Measurements from ENCODE around the gene RGL1. TPM values are rescaled to one million over a fixed set of nuclear protein-coding genes. Genes with fewer than 3 reads are reported as not detected.

RGL1 gene
- total RNA-seq, 4 donors from 2014 or later, result 66.8 to 88.3 (median 74.6) TPM

- no peak for TF ChIP-seq CTCF (IDR thresholded peaks at IDR 0.05)
- DNase-seq (ENCODE audit: low spot score) (no peak), ATAC-seq (ENCODE audit: low FRiP score) (no peak)
Measured at GRCh38 chr1:183933528-183934179, 128.7 kb downstream of the RGL1 start.

GRCh38 chr1:183934314-183934713 is 129.4 kb downstream of the RGL1 start:
- TF ChIP-seq CTCF (IDR thresholded peaks at IDR 0.05), result no peak
- DNase-seq (ENCODE audit: low spot score) (no peak), ATAC-seq (ENCODE audit: low FRiP score) (no peak)

GRCh38 chr1:183936009-183936408 is 131.1 kb downstream of the RGL1 start:
- no peak for DNase-seq (ENCODE audit: low spot score)
- no peak for ATAC-seq (ENCODE audit: low FRiP score)
- no peak for TF ChIP-seq CTCF (IDR thresholded peaks at IDR 0.05)

- no peak for ATAC-seq (ENCODE audit: low FRiP score)
- TF ChIP-seq CTCF (IDR thresholded peaks at IDR 0.05), result no peak
- DNase-seq (ENCODE audit: low spot score), result no peak
Measured at GRCh38 chr1:183936791-183937190, 131.9 kb downstream of the RGL1 start.

- DNase-seq (ENCODE audit: low spot score) (no peak), ATAC-seq (ENCODE audit: low FRiP score) (no peak)
- TF ChIP-seq CTCF (IDR thresholded peaks at IDR 0.05), result no peak
Measured at GRCh38 chr1:183937611-183938010, 132.7 kb downstream of the RGL1 start.

GRCh38 chr1:183941001-183941400 is 136.1 kb downstream of the RGL1 start:
- DNase-seq (ENCODE audit: low spot score), result no peak
- TF ChIP-seq CTCF (IDR thresholded peaks at IDR 0.05), result no peak
- ATAC-seq (ENCODE audit: low FRiP score), result no peak

GRCh38 chr1:183942933-183943693 is 138.2 kb downstream of the RGL1 start:
- ATAC-seq (ENCODE audit: low FRiP score) (no peak), DNase-seq (ENCODE audit: low spot score) (no peak)
- no peak for TF ChIP-seq CTCF (IDR thresholded peaks at IDR 0.05)

Measured in omental fat pad (tissue), 4 donors.